Stomach (tissue), 4 donors: ENCODE data around the gene EYA2.

Source experiments
- EP300 ChIP-seq: sonication (generic); formaldehyde crosslinking; IDR thresholded peaks from one replicate; pipeline ENCODE4 v1.6.1; 2017; ENCODE audit warnings: antibody characterized with exemption
- POLR2A ChIP-seq, 4 donors: fragments of 450-650 bp; IDR thresholded peaks; one replicate each; pipeline ENCODE4 v1.6.1; 2016; ENCODE audit warnings: antibody characterized with exemption in 4 of 4, control low read depth in 2 of 4, mild to moderate bottlenecking in 1 of 4, moderate library complexity in 1 of 4
- POLR2AphosphoS5 ChIP-seq, 3 donors: sonication (generic); formaldehyde crosslinking; IDR thresholded peaks; one replicate each; pipeline ENCODE4 v1.6.1; 2016; ENCODE audit warnings: antibody characterized with exemption in 3 of 3
- TF ChIP-seq, protein P1 (sequence below), 7 experiments: fragments of 450-650 bp in 4 of 7; fragments of 200-600 bp in 3 of 7; sonication (generic) in 3 of 7; IDR thresholded peaks; one replicate each; pipeline ENCODE4 v1.5.1; 2016 to 2019; ENCODE audit warnings: antibody characterized with exemption in 7 of 7, control low read depth in 2 of 7, mild to moderate bottlenecking in 1 of 7

DNA sequence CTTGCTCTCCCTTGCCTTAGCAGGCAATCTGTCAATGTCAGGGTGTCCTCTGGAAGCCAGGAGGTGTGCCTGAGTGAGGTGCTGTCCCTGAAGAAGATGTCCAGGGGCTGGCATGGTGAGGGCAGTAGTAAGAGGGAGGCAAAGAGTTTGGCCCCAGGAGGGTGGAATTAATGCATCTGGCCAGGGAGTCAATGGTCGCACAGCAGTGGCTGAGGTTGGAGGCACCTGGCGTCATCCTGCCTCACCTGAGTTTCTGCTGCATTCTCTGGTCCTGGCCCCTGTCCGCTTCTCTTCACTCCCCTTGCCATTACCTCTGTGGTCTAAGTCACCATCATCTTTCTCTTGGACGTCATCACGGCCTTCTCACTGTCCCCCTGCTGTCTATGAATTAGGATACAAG, 255.3 kb downstream of the EYA2 start:
- TF ChIP-seq POLR2AphosphoS5 (IDR thresholded peaks at IDR 0.05): no peak
- TF ChIP-seq, protein P1, sequence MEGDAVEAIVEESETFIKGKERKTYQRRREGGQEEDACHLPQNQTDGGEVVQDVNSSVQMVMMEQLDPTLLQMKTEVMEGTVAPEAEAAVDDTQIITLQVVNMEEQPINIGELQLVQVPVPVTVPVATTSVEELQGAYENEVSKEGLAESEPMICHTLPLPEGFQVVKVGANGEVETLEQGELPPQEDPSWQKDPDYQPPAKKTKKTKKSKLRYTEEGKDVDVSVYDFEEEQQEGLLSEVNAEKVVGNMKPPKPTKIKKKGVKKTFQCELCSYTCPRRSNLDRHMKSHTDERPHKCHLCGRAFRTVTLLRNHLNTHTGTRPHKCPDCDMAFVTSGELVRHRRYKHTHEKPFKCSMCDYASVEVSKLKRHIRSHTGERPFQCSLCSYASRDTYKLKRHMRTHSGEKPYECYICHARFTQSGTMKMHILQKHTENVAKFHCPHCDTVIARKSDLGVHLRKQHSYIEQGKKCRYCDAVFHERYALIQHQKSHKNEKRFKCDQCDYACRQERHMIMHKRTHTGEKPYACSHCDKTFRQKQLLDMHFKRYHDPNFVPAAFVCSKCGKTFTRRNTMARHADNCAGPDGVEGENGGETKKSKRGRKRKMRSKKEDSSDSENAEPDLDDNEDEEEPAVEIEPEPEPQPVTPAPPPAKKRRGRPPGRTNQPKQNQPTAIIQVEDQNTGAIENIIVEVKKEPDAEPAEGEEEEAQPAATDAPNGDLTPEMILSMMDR (IDR thresholded peaks at IDR 0.05): no peak
- no peak for TF ChIP-seq POLR2A (IDR thresholded peaks at IDR 0.05)
- no peak for TF ChIP-seq EP300
